SK-N-MC (cell line): Measurements from ENCODE around the gene ZFP64.

ENCODE experiments used
- EZH2 ChIP-seq: fragments of 200-600 bp; sonication (generic); IDR thresholded peaks from one replicate; pipeline ENCODE4 v1.6.1; 2017; ENCODE audit warnings: antibody characterized with exemption
- FOXP2 ChIP-seq: optimal IDR thresholded peaks from 2 replicates; pipeline ENCODE3; 2011; ENCODE audit warnings: mild to moderate bottlenecking, moderate library complexity; ENCODE audit not compliant: insufficient read depth; ENCODE audit errors: extremely low read length, control extremely low read depth
- POLR2AphosphoS5 ChIP-seq: IDR thresholded peaks from 2 replicates; pipeline ENCODE4 v1.6.1; 2012; ENCODE audit warnings: mild to moderate bottlenecking, low read depth, low read length, borderline replicate concordance

DNA sequence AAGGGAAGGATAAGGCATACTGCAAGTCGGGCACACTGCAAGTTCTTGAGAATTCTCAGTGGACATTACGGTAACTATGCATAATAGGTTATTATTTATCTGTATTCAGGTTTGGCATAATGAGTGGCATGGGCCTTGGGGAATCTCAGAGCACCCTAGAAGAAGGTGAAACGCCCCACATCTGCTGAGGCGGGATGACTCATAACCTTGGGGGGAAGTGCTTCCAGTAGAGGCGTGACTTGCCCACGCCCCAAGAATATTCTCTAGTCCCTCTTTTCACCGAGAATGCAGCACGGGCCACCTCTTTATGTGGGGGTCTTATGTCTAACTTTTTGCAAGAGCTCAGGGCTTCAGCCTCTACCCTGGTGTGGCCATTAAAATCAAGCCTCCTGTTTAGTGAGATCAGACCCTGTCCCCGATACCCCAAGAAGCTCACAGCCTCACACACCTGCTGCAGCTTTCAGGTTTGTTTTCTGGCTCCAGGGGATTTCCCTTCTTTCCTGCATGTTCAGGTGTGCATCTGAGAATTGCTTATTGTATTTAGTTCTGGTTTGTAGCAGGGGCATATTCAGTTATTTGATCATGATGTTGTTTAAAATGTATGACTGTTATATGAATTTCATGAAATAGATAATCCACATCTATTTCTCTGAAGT, 19.1 kb downstream of the ZFP64 start:
- TF ChIP-seq POLR2AphosphoS5, result no peak
- no peak for TF ChIP-seq EZH2
- TF ChIP-seq FOXP2, result no peak
